ENCODE measurements around the gene MTHFD1L. TPM values are rescaled to one million over a fixed set of nuclear protein-coding genes. Genes with fewer than 3 reads are reported as not detected.

The MTHFD1L gene
- total and polyA plus RNA-seq, 10 donors: 6.7 to 32.1 (median 13.1) TPM

DNA sequence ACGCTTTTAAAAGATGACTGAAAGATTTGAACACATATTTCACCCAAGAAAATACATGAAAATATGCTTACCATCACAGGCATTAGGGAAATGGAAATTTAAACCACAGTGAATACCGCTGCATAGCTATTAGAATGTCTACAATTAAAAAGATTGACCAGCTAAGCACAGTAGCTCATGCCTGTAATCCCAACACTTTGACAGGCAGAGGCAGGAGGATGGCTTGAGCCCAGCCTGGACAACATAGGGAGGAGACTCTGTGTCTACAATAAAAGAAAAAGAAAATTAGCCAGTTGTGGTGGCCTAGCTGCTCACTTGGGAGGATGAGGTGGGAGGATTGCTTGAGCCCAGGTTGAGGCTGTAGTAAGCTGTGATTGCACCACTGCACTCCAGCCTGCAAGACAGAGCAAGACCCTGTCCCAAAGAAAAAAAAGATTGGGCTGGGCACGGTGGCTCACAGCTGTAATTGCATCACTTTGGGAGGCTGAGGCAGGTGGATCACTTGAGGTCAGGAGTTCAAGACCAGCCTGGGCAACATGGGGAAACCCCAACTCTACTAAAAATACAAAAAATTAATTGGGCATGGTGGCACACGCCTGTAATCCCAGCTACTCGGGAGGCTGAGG, 210.5 kb downstream of the MTHFD1L start:
- H3K9me3 ChIP-seq: peaks cover 0 to 8% (median 0%) of the 10 kb centered on the region in 8 donors
- peaks cover 0 to 8% (median 0%) of the 10 kb centered on the region in 6 donors for H3K36me3 ChIP-seq
- DNase-seq: no peak
- H3K27ac ChIP-seq: peak overlapping the region in 7 of 8 donors; percentile 0 to 56 (median 26)
- H3K4me3 ChIP-seq: no peak overlapping the region
- TF ChIP-seq POLR2AphosphoS5 (IDR thresholded peaks at IDR 0.05) (no peak), POLR2A (IDR thresholded peaks at IDR 0.05) (no peak)
- TF ChIP-seq, protein P1, sequence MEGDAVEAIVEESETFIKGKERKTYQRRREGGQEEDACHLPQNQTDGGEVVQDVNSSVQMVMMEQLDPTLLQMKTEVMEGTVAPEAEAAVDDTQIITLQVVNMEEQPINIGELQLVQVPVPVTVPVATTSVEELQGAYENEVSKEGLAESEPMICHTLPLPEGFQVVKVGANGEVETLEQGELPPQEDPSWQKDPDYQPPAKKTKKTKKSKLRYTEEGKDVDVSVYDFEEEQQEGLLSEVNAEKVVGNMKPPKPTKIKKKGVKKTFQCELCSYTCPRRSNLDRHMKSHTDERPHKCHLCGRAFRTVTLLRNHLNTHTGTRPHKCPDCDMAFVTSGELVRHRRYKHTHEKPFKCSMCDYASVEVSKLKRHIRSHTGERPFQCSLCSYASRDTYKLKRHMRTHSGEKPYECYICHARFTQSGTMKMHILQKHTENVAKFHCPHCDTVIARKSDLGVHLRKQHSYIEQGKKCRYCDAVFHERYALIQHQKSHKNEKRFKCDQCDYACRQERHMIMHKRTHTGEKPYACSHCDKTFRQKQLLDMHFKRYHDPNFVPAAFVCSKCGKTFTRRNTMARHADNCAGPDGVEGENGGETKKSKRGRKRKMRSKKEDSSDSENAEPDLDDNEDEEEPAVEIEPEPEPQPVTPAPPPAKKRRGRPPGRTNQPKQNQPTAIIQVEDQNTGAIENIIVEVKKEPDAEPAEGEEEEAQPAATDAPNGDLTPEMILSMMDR (IDR thresholded peaks at IDR 0.05 in 8 of 11, conservative IDR thresholded peaks at IDR 0.05 in 3 of 11): no peak
- 82 to 93% (median 90%) methylated on average over 5 of the region's 5 CpGs for WGBS, 5 donors
- H3K4me1 ChIP-seq: peaks cover 0 to 11% (median 0%) of the 10 kb centered on the region in 6 donors
- intact Hi-C loops (cut with DNase I; ENCODE audit: low total_unique reads): no loop called here
- no peaks in the 10 kb centered on the region for H3K27me3 ChIP-seq (replicated peaks in 1 of 7)

DNA sequence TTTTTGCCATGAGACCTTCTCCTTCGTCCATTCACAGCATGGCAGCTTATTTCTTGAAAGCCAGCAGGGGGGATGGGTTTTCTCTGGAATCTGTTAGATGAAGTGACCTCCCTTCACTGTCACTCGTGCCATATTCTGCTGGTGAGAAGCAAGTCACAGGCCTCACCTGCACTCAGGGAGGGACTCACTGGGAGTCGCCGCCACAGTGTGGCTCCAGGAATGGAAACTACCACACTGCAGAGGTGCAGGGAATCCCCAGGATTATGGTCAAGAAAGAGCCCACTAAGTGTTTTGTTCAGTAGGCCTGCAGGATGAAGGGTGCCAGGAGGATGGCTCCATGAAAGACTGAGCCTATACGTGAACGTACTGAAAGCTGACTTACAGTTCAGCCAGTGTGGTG, 213.2 kb downstream of the MTHFD1L start:
- Histone ChIP-seq H3K4me3 (no peak overlapping the region), H3K36me3 (peaks cover 0 to 8% (median 0%) of the 10 kb centered on the region in 6 donors), H3K9me3 (peaks cover 0 to 8% (median 0%) of the 10 kb centered on the region in 8 donors), H3K4me1 (peaks cover 0 to 13% (median 0%) of the 10 kb centered on the region in 6 donors), H3K27ac (no peak overlapping the region), H3K27me3 (replicated peaks in 1 of 7) (no peaks in the 10 kb centered on the region)
- DNase-seq: no peak
- intact Hi-C loops (cut with DNase I; ENCODE audit: low total_unique reads): no loop called here
- TF ChIP-seq POLR2AphosphoS5 (IDR thresholded peaks at IDR 0.05) (no peak), POLR2A (IDR thresholded peaks at IDR 0.05) (no peak)
- TF ChIP-seq, protein P1 (IDR thresholded peaks at IDR 0.05 in 8 of 11, conservative IDR thresholded peaks at IDR 0.05 in 3 of 11): no peak
- 95 to 96% (median 95%) methylated on average over 6 of the region's 6 CpGs for WGBS, 5 donors

DNA sequence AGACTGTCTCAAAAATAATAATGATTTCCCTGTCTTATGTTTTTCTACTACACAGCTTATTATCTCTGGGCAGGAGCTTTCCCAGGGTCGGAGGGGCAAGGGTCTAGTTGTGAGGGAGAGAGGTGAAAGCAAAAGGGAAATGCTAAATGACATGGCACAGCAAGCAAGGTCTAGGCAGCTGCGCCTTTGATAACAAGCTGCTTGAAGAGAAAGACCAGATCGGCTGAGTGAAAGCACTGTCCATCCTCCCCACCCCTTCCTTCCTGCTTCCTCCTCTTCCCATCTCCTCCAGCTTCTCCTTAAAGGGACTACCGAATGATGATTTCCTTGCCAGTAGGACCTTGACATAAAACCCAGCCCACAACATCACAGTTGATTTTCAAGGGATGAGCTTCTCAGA, 216.2 kb downstream of the MTHFD1L start:
- TF ChIP-seq, protein P1 (IDR thresholded peaks at IDR 0.05 in 8 of 11, conservative IDR thresholded peaks at IDR 0.05 in 3 of 11): no peak
- Histone ChIP-seq H3K27ac (peak overlapping the region in 6 of 8 donors; percentile 8 to 40 (median 22)), H3K4me1 (peaks cover 0 to 13% (median 0%) of the 10 kb centered on the region in 6 donors), H3K9me3 (peaks cover 0 to 8% (median 0%) of the 10 kb centered on the region in 8 donors), H3K36me3 (peaks cover 0 to 8% (median 0%) of the 10 kb centered on the region in 6 donors), H3K4me3 (no peak overlapping the region), H3K27me3 (replicated peaks in 1 of 7) (no peaks in the 10 kb centered on the region)
- 46 to 75% (median 57%) methylated on average over 4 of the region's 4 CpGs for WGBS, 5 donors
- DNase-seq: no peak
- intact Hi-C loops (cut with DNase I; ENCODE audit: low total_unique reads): no loop called here

DNA sequence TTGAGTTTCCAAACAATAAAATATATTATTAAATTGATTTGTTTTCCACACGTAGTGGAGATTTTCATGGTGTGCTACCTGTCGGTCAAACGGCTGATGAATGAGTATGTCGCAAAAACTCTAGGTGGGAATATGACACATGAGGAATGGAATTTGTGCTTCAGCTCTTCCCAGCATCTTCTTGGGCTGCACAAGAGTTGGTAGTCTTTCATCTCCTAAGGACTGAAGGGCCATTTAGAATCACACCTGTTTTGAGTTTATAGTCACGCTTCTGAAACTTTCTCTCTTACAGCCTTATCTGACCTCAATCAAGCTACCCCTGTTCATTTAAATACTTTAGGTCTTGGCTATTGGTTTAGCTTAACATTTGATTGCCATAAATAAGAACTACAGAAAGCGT, 216.6 kb downstream of the MTHFD1L start:
- intact Hi-C loops (cut with DNase I; ENCODE audit: low total_unique reads): no loop called here
- no peaks in the 10 kb centered on the region for H3K27me3 ChIP-seq (replicated peaks in 1 of 7)

More for the DNA sequence above, 216.6 kb downstream of the MTHFD1L start:
- Histone ChIP-seq H3K4me1 (peaks cover 0 to 13% (median 0%) of the 10 kb centered on the region in 6 donors), H3K9me3 (peaks cover 0 to 8% (median 0%) of the 10 kb centered on the region in 8 donors), H3K4me3 (no peak overlapping the region), H3K36me3 (peaks cover 0 to 8% (median 0%) of the 10 kb centered on the region in 6 donors), H3K27ac (peak overlapping the region in 3 of 8 donors; percentile 9 to 40 (median 23))
- WGBS, 5 donors: 81 to 93% (median 88%) methylated on average over 6 of the region's 6 CpGs
- no peak for DNase-seq
- TF ChIP-seq, protein P1 (IDR thresholded peaks at IDR 0.05 in 8 of 11, conservative IDR thresholded peaks at IDR 0.05 in 3 of 11): no peak
- TF ChIP-seq POLR2AphosphoS5 (IDR thresholded peaks at IDR 0.05): no peak
- no peak for TF ChIP-seq POLR2A (IDR thresholded peaks at IDR 0.05)
